Mammary epithelial cell (primary cell): ENCODE results near the gene PRKAR2B.

ENCODE experiments used
- EZH2 ChIP-seq: IDR thresholded peaks from 2 replicates; pipeline ENCODE4 v1.6.1; 2012; ENCODE audit warnings: low read length, inconsistent platforms, borderline replicate concordance
- TF ChIP-seq, protein P1 (sequence below), 2 donors: IDR thresholded peaks in 1 of 2; conservative IDR thresholded peaks in 1 of 2; 2 replicates each; pipeline ENCODE4 v1.5.1; 2011 to 2012; ENCODE audit warnings: inconsistent platforms in 2 of 2, low read length in 2 of 2, mild to moderate bottlenecking in 2 of 2, control low read depth in 1 of 2, low read depth in 1 of 2; ENCODE audit not compliant: insufficient read depth in 1 of 2; ENCODE audit errors: extremely low read depth in 1 of 2

DNA sequence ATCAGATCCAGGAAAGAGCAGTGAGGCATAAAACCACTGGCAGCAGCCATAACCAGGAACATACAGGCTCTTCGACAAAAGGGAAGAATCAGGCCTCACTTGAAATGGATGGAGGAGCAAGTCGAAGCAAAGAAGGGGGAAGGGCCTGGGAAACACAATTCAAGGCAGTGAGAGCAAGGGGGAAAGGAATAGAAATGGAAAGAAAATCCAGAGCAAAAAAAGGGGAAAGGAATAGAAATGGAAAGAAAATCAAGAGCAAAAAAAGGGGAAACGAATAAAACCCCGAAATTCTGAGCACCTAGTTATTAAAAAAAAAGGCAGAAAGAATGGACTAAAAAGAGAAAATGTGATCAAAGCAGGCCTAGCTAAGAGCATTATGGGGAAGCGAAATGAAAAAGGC is 24.1 kb upstream of the PRKAR2B start:
- TF ChIP-seq, protein P1, sequence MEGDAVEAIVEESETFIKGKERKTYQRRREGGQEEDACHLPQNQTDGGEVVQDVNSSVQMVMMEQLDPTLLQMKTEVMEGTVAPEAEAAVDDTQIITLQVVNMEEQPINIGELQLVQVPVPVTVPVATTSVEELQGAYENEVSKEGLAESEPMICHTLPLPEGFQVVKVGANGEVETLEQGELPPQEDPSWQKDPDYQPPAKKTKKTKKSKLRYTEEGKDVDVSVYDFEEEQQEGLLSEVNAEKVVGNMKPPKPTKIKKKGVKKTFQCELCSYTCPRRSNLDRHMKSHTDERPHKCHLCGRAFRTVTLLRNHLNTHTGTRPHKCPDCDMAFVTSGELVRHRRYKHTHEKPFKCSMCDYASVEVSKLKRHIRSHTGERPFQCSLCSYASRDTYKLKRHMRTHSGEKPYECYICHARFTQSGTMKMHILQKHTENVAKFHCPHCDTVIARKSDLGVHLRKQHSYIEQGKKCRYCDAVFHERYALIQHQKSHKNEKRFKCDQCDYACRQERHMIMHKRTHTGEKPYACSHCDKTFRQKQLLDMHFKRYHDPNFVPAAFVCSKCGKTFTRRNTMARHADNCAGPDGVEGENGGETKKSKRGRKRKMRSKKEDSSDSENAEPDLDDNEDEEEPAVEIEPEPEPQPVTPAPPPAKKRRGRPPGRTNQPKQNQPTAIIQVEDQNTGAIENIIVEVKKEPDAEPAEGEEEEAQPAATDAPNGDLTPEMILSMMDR (conservative IDR thresholded peaks at IDR 0.05 in 1 of 2, IDR thresholded peaks at IDR 0.05 in 1 of 2; ENCODE audit: extremely low read depth in 1 of 2, insufficient read depth in 1 of 2, low read depth in 1 of 2, low read length in 2 of 2) = no peak
- TF ChIP-seq EZH2 = no peak
